Stimulated activated CD8-positive, alpha-beta memory T cell treated with anti-CD3 and anti-CD28 coated beads, Interleukin-12 subunit alpha, Interleukin-12 subunit beta, amount 100 ng/mL, for 24 hours (primary cell): ENCODE measurements around the gene SUPT20HL2.
"Not testable (repeated sequence)": the region's sequence is repeated elsewhere in the genome, so short reads cannot be mapped to it uniquely, and the experiment has no call there.

Experiments used
- DNase-seq: peaks from one replicate; pipeline ENCODE4 v3.0.0-alpha.2; 2020; ENCODE audit errors: extremely low read depth

Gene SUPT20HL2

DNA sequence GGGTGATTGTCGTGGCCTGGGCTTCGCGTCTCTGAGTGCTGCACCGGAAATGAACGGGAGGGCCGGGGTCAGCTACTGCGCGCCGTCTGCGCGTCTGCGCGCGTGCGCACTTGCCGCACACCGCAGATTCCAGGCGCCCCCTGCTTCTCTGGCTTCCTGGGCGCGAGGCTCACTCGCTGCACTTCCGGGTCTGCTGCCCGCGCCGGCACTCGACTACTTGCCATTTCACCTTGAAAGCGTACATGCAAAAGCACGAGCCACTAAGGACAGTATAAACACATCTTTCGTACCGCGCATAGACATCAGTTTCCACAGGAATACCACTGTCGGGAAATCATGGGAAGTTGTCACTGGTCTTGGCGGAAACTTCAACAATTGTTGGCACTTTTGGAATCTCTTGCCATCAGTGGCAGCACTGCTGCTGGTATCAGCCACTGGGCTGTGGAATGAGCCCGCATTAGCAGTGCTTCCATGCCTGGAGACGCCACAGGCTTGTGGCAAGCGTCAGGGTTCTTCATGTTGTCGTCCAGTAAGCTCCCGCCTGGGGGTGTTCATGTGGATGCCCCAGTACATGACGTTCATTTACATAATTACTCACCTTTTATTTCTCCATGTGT, at the start of gene SUPT20HL2:
TSS of gene SUPT20HL2 (minus strand) at position 51 of the 617 bp plus-strand sequence. CDS start 754 bp downstream, outside the sequence.
- DNase-seq, result no peak

GRCh38 chrX:24362089-24362745, 48.3 kb upstream of the SUPT20HL2 start:
- not testable (repeated sequence) for DNase-seq

- DNase-seq, result no peak
Observed at GRCh38 chrX:24360272-24360671, 46.4 kb upstream of the SUPT20HL2 start, which contains the start of gene SUPT20HL1. Gene SUPT20HL1 (plus strand): TSS chrX:24360639. CDS start chrX:24362761, 2,122 bp downstream.

GRCh38 chrX:24357106-24357505, 43.2 kb upstream of the SUPT20HL2 start:
- DNase-seq, result no peak

DNA sequence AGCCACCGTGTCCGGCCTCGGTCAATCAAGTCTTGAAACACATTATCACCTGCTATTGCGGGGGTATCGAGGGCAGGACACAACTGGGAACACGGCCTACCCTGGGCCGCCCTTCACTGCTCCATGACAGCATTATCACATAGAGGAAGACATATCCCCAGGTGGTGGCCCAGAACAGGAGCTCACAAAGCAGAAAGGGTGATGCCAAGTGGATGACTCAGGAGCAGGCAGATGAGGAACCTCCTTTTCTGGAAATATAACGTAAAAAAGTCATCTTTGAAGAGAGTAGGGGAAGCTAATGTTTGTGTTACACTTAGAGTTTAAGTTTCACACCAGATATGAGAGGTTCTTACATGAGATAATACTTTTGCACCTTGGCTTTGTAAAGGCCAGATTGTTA, 41.2 kb upstream of the SUPT20HL2 start:
- DNase-seq, result no peak

- DNase-seq, result no peak
Observed at GRCh38 chrX:24350217-24350616, 36.3 kb upstream of the SUPT20HL2 start.

GRCh38 chrX:24347881-24348280, 34.0 kb upstream of the SUPT20HL2 start:
- DNase-seq, result no peak

GRCh38 chrX:24343719-24344118, 29.9 kb upstream of the SUPT20HL2 start:
- DNase-seq, result no peak

DNA sequence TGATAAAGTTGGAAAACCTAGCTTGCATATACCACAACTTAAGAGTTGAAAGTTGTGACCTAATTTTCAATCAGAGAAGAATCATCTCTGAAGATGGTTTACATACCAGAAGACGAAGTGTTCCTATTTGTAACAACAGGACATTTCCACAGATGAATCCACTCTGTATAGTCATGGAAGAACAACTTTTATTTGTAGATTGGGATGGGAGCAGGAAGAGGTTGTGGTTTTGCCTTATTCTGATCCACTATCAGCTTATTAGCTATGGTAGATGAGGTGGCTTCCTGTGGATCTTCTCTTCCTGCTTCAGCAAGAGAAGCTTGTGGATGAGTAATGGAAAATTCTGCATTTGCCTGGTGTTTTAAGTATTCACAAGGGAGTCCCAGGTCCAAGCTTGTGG, 27.9 kb upstream of the SUPT20HL2 start:
- DNase-seq, result no peak

- no peak for DNase-seq
Observed at GRCh38 chrX:24340501-24340900, 26.6 kb upstream of the SUPT20HL2 start.

- no peak for DNase-seq
Observed at GRCh38 chrX:24339911-24340310, 26.0 kb upstream of the SUPT20HL2 start.

- no peak for DNase-seq
Observed at GRCh38 chrX:24335871-24336270, 22.0 kb upstream of the SUPT20HL2 start.

DNA sequence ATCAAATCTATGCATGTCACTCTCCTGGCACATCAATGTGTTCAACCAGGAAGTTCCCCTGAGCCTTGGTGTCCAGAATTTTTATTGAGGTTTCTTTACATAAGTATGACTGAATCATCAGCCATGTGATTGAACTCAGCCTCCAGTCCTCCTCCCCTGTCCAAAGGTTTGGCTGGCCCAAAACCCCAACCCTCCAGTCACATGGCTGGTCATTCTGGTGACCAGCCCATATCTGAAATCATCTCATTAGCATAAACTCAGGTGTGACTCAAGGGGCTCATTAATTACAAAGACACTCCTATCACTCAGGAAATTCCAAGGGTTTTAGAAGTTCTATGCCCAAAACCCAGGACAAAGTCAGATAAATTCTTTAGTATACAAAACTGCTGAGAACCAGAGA, 20.6 kb upstream of the SUPT20HL2 start:
- DNase-seq, result no peak

DNA sequence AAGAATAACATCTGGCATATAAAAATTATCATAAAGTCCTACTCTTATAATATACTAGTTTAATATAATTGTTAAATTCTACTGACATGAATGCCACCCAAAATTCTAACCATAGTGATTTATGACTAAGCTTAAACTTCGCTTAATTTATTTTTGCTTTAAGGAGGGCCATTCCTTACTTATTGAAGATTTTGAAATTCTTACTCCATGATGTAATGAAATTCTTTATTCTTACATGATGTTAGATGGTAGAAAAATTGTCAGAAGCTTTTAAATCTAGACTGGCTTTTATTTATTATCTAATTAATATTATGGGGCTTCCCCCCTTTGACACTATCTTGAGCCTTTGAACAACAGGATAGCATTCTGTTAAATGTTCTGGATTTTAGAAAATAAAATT, 19.5 kb upstream of the SUPT20HL2 start:
- no peak for DNase-seq

DNA sequence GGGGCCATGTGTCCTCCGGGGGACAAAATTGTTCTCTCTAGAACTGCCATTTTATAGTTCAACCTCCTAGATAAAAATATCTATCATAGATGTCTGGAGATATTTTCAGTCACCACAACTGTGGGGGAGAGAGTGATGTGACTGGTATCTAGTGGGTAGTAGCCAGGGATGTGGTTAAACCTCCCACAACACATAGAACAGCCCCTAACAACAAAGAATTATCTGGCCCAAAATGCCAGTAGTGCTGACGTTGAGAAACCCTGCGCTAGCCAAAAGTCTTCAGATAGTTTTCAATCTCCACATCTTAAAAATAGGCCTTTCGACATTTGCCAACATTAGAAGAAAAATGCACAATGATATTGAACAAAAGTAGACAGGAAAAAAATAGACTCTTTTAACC, 19.0 kb upstream of the SUPT20HL2 start:
- DNase-seq, result no peak

- no peak for DNase-seq
Observed at GRCh38 chrX:24325231-24325630, 11.4 kb upstream of the SUPT20HL2 start.

GRCh38 chrX:24321741-24322395, 8.0 kb upstream of the SUPT20HL2 start:
- no peak for DNase-seq

DNA sequence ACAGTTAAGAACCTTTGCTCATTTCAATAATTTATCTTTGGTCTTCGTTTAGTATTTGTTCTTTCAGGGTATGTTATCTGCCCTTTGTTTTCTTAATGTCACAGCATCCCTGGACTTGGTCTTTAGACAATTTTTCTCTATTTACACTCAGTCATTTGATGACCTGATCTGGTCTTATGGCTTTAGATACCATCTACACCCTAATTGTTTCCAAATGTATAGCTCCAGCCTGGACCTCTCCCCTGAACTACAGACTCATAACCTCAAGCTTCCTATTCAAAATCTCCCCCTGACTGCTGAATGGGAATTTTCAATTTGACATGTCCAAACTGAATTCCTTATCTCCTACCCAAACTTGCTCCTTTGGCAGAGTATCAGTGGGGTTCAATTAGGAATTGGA, 3.7 kb upstream of the SUPT20HL2 start:
- DNase-seq, result no peak

DNA sequence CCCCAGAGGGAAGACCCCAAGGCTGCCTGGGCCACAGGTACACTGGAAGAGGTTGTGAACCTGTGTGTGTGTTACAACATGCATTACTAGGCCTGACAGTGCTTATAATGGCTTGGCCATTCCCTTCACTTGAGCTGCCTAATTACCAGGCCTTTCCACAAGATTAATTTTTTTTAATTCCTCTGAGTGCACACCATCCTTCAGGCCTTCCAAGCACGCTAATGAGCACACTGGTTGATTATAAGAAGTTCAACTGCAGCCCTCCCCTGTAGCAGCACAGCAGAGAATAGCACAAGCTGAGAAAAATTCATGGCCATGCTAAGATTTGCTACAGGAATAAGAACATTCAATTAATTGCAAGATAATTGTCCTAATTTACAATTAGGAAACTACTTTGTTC, 2.2 kb upstream of the SUPT20HL2 start:
- no peak for DNase-seq

DNA sequence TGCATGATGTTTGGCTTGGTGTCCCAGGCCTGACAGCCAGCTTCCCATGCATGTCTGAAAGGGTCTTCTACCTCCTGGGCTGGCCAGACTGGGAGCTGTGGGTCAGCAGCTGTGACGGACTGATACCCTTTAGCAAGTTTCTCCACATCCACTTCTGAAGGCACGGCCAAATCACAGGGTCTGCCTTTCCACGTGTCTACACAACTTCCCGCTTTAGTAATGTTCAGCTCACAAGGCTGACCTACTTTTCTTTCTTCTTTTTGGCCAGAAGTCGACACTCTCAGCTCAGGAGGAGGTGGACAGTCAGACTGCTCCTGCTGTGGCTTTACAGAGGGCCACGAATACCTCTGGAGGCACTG, 1.6 kb downstream of the SUPT20HL2 start:
- DNase-seq, result not testable (repeated sequence)

DNA sequence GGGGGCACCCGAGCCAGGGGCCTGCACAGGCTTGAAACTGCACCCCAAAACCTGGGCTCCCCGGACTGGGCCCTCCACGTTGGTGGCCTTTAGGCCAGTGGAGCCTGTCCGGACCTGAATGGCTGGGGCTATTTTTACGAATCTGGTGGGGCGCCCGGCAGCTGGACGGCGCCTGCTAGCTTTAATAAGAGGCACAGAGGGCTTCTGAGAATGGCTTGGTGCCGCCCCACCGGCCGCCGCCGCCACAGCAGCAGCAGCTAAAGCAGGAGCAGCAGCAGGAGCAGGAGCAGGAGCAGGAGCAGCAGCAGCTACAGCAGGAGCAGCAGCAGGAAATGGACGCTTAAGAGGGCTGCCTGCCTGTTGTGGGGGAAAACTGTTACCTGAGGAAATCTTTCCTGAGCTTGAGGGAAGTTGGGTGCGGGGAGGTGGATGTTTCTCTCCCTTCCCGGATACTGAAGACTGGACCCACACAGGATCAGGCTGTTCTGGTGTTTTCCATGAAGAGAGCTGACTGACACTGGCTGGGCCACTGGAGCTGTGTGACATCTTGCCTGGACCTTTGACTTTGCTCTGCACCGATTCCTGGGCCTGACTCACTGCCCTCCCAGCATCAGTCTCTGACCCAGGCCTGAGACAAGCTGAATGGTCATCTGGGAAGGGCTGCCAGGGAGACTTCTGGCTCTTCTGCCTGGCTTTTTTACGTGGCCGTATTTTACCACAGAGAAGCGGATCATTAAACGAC, 2.2 kb downstream of the SUPT20HL2 start:
- DNase-seq, result not testable (repeated sequence)

DNA sequence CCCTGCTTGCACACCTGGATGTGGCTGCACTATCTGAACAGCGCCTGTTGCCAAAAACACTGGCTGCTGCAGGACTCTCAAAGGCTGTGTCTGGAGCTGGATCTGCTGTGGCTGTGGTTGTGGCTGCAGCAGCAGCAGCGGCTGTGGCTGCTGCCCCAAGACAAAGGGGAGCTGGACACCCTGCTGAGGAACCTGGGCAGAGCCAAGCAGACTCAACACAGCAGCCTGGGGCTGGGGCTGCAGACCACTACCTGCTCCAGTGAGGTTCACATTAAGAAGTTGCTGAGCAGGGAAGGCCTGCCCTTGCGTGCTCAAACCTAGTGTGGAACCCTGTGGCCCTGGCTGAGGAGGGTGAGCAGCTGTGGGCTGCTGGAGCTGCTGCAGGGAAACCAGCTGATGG, 3.0 kb downstream of the SUPT20HL2 start:
- DNase-seq, result not testable (repeated sequence)
